CD4-positive, alpha-beta T cell treated with Interleukin-6 for 4 hours (primary cell): Measurements from ENCODE around the gene ERFL.
A peak's percentile ranks its signal among the peaks of the same experiment; 100 is the strongest.
"Not testable (repeated sequence)": the region's sequence is repeated elsewhere in the genome, so short reads cannot be mapped to it uniquely, and the experiment has no call there.

Experiments
- DNase-seq: peaks from one replicate; pipeline ENCODE4 v3.0.0-alpha.2; 2020; ENCODE audit warnings: mixed read lengths

Gene ERFL

GRCh38 chr19:41875973-41876372, 52.3 kb downstream of the ERFL start:
- DNase-seq: not testable (repeated sequence)

- DNase-seq: peak; percentile 79
Measured at GRCh38 chr19:41872775-41873647, 55.2 kb downstream of the ERFL start.

GRCh38 chr19:41872384-41872774, 55.9 kb downstream of the ERFL start:
- DNase-seq: no peak

- DNase-seq: peak; percentile 72
Measured at GRCh38 chr19:41871573-41872383, 56.5 kb downstream of the ERFL start.

- no peak for DNase-seq
Measured at GRCh38 chr19:41870401-41870873, 57.8 kb downstream of the ERFL start.

GRCh38 chr19:41869374-41869955, 58.8 kb downstream of the ERFL start:
- no peak for DNase-seq

GRCh38 chr19:41868989-41869300, 59.3 kb downstream of the ERFL start:
- no peak for DNase-seq

- DNase-seq: no peak
Measured at GRCh38 chr19:41868120-41868988, 59.9 kb downstream of the ERFL start.

GRCh38 chr19:41866284-41866683, 62.0 kb downstream of the ERFL start:
- no peak for DNase-seq

GRCh38 chr19:41864374-41864773, 63.9 kb downstream of the ERFL start:
- DNase-seq: no peak

- no peak for DNase-seq
Measured at GRCh38 chr19:41863209-41863931, 64.9 kb downstream of the ERFL start.

- DNase-seq: no peak
Measured at GRCh38 chr19:41862445-41862986, 65.7 kb downstream of the ERFL start.

GRCh38 chr19:41861846-41862245, 66.4 kb downstream of the ERFL start:
- DNase-seq: no peak

- DNase-seq: no peak
Measured at GRCh38 chr19:41861116-41861768, 67.0 kb downstream of the ERFL start.

GRCh38 chr19:41860419-41861115, 67.7 kb downstream of the ERFL start:
- DNase-seq: no peak

- DNase-seq: peak; percentile 99
Measured at GRCh38 chr19:41859618-41860418, 68.4 kb downstream of the ERFL start, which contains the start of gene RPS19. Gene RPS19 (plus strand): TSS chr19:41860255. CDS start chr19:41860775, 520 bp downstream.

GRCh38 chr19:41859213-41859617, 69.0 kb downstream of the ERFL start:
- no peak for DNase-seq
